Stimulated activated CD8-positive, alpha-beta memory T cell treated with anti-CD3 and anti-CD28 coated beads, Interleukin-4, amount 100 ng/mL, for 48 hours (primary cell): ENCODE measurements around the gene MRPL3.

Source experiments
- DNase-seq: peaks from one replicate; pipeline ENCODE4 v3.0.0-alpha.2; 2020

The MRPL3 gene

GRCh38 chr3:131502530-131503319 lies at the start of gene MRPL3:
Gene MRPL3, minus strand, starts transcription at chr3:131502971. Its CDS starts 150 bp downstream, at chr3:131502821.
- peak; percentile 89 for DNase-seq

GRCh38 chr3:131551761-131552160 lies 49.0 kb upstream of the MRPL3 start:
- DNase-seq: no peak

- no peak for DNase-seq
Observed at GRCh38 chr3:131550562-131551465, 48.0 kb upstream of the MRPL3 start.

GRCh38 chr3:131549340-131549739 lies 46.6 kb upstream of the MRPL3 start:
- no peak for DNase-seq

- DNase-seq: no peak
Observed at GRCh38 chr3:131547585-131547984, 44.8 kb upstream of the MRPL3 start.

GRCh38 chr3:131546441-131546840 lies 43.7 kb upstream of the MRPL3 start:
- no peak for DNase-seq

GRCh38 chr3:131544557-131544956 lies 41.8 kb upstream of the MRPL3 start:
- no peak for DNase-seq

GRCh38 chr3:131543714-131544113 lies 40.9 kb upstream of the MRPL3 start:
- DNase-seq: no peak

GRCh38 chr3:131541288-131541687 lies 38.5 kb upstream of the MRPL3 start:
- no peak for DNase-seq

- no peak for DNase-seq
Observed at GRCh38 chr3:131540821-131541220, 38.0 kb upstream of the MRPL3 start.

GRCh38 chr3:131540143-131540542 lies 37.4 kb upstream of the MRPL3 start:
- no peak for DNase-seq

- no peak for DNase-seq
Observed at GRCh38 chr3:131538968-131539367, 36.2 kb upstream of the MRPL3 start.

GRCh38 chr3:131537531-131537930 lies 34.8 kb upstream of the MRPL3 start:
- no peak for DNase-seq

- DNase-seq: no peak
Observed at GRCh38 chr3:131535596-131535995, 32.8 kb upstream of the MRPL3 start.

GRCh38 chr3:131535131-131535530 lies 32.4 kb upstream of the MRPL3 start:
- no peak for DNase-seq

GRCh38 chr3:131532645-131533044 lies 29.9 kb upstream of the MRPL3 start:
- DNase-seq: no peak

- DNase-seq: no peak
Observed at GRCh38 chr3:131530843-131531242, 28.1 kb upstream of the MRPL3 start.

- no peak for DNase-seq
Observed at GRCh38 chr3:131530388-131530787, 27.6 kb upstream of the MRPL3 start.

- peak; percentile 44 for DNase-seq
Observed at GRCh38 chr3:131526801-131527347, 24.1 kb upstream of the MRPL3 start.

- DNase-seq: no peak
Observed at GRCh38 chr3:131518680-131519079, 15.9 kb upstream of the MRPL3 start.

- no peak for DNase-seq
Observed at GRCh38 chr3:131505421-131505820, 2.6 kb upstream of the MRPL3 start.

GRCh38 chr3:131503320-131503635 lies 507 bp upstream of the MRPL3 start:
- no peak for DNase-seq

GRCh38 chr3:131501949-131502348 lies 822 bp downstream of the MRPL3 start:
- no peak for DNase-seq

- no peak for DNase-seq
Observed at GRCh38 chr3:131494706-131495105, 8.1 kb downstream of the MRPL3 start.
